Lung (tissue), 12 donors: Measurements from ENCODE around the gene CDKAL1. TPM values are rescaled to one million over a fixed set of nuclear protein-coding genes. Genes with fewer than 3 reads are reported as not detected.
"Not testable (repeated sequence)": the region's sequence is repeated elsewhere in the genome, so short reads cannot be mapped to it uniquely, and the experiment has no call there.

Experiments used
- ATAC-seq: fragments of 200-7000 bp; cut with Tn5 transposase; one replicate; pipeline ENCODE4 v1.9.1; 2020; ENCODE audit warnings: moderate number of reproducible peaks; ENCODE audit not compliant: insufficient read depth, low FRiP score
- DNase-seq, 3 donors: peaks; one replicate each; pipeline ENCODE4 v3.0.0-alpha.2; 2013 to 2017
- H3K27ac ChIP-seq, 2 donors: one replicate each; pipeline ENCODE4 v1.5.1; 2013; ENCODE audit warnings: mild to moderate bottlenecking in 2 of 2, moderate library complexity in 2 of 2, control low read depth in 1 of 2, inconsistent platforms in 1 of 2, low read depth in 1 of 2, low read length in 1 of 2
- H3K27me3 ChIP-seq, 3 donors: one replicate each; pipeline ENCODE4 v1.5.1; 2013; ENCODE audit warnings: low read length in 2 of 3; ENCODE audit not compliant: control insufficient read depth in 3 of 3, insufficient read depth in 3 of 3
- H3K36me3 ChIP-seq, 4 donors: one replicate each; pipeline ENCODE4 v1.5.1; 2013; ENCODE audit warnings: low read length in 4 of 4, mild to moderate bottlenecking in 1 of 4, moderate library complexity in 1 of 4; ENCODE audit not compliant: control insufficient read depth in 4 of 4, insufficient read depth in 4 of 4
- H3K4me1 ChIP-seq, 5 donors: one replicate each; pipeline ENCODE4 v1.5.1; 2013; ENCODE audit warnings: low read length in 5 of 5, mild to moderate bottlenecking in 2 of 5, moderate library complexity in 1 of 5; ENCODE audit not compliant: control insufficient read depth in 5 of 5, insufficient read depth in 5 of 5
- H3K4me3 ChIP-seq: one replicate; pipeline ENCODE4 v1.5.1; 2013; ENCODE audit warnings: mild to moderate bottlenecking, control low read depth, moderate library complexity
- H3K9ac ChIP-seq, 2 donors: one replicate each; pipeline ENCODE4 v1.5.1; 2013; ENCODE audit warnings: low read length in 2 of 2, control low read depth in 1 of 2; ENCODE audit not compliant: insufficient read depth in 1 of 2
- H3K9me3 ChIP-seq, 4 donors: one replicate each; pipeline ENCODE4 v1.5.1; 2013; ENCODE audit warnings: low read length in 3 of 4, mild to moderate bottlenecking in 1 of 4, moderate library complexity in 1 of 4; ENCODE audit not compliant: control insufficient read depth in 4 of 4, insufficient read depth in 3 of 4
- WGBS, 2 donors: extraction: QIAGEN DNeasy Blood & Tissue Kit; methylation state at CpG; one replicate each; pipeline ENCODE4 v1.1.7; 2013; 5-methylcytosine and 5-hydroxymethylcytosine counted together
- polyA plus RNA-seq, 2 donors: library from polyadenylated mRNA; stranded (reverse); fragments of 200-250 nt; gene quantifications; one replicate each; pipeline ENCODE4 v1.2.1, GENCODE V29; 2013
- total RNA-seq, 2 donors: library from RNA; depleted of rRNA in 1 of 2; stranded (reverse); fragments of >200 nt in 1 of 2; gene quantifications; one replicate each; pipeline ENCODE4 v1.2.1, GENCODE V29; 2014 to 2021
- TF ChIP-seq, protein P1 (sequence below): IDR thresholded peaks from 2 replicates; pipeline ENCODE4 v1.5.1; 2012; ENCODE audit warnings: mild to moderate bottlenecking; ENCODE audit errors: control extremely low read depth, extremely low read depth
- donor health status: control.
- donor health status: control.
- donor health status: Bipolar disorder and iron deficiency.
- donor health status: healthy.
- donor health status: DM: yes; HTN: yes; CAD: no.

The CDKAL1 gene
- total and polyA plus RNA-seq, 4 donors: 4.0 to 39.0 (median 10.0) TPM

DNA sequence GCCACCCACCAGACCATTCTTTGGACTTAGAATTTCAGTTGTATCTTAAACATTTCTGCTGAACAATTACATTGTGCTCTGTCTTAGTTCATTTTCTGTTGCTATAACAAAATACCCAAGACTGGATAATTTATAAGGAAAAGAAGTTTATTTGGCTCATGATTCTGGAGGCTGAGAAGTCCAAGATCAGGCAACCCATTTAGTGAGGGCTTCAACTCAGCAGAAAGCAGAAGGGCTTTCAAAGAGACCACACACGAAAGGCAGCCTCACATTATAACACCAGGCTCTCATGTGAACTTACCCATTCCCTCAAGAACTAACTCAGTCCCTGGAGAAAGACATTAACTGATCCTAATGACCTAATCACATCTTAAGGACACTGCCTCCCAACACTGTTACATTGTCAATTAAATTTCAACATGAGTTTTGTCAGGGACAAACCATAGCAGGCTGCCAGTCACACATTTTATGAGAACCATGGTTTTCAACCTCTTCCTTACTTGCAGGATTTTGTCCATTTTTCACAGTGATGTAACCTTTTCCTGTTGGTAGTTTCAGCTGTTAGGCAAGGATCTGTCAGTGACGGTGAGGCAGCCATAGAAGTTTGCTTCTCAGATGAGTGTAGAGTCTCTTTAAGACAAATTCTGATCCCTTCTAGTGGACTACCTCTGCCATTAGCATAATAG is 659.7 kb downstream of the CDKAL1 start:
- no peak overlapping the region for H3K9ac ChIP-seq
- H3K4me1 ChIP-seq: peaks cover 0 to 30% (median 1%) of the 10 kb centered on the region in 5 donors
- no peaks in the 10 kb centered on the region for H3K9me3 ChIP-seq
- ATAC-seq (no peak), DNase-seq (no peak)
- no peaks in the 10 kb centered on the region for H3K36me3 ChIP-seq
- 55 to 88% methylated on average over 2 of the region's 2 CpGs for WGBS, 2 donors
- H3K27me3 ChIP-seq: no peaks in the 10 kb centered on the region
- no peak overlapping the region for H3K27ac ChIP-seq
- TF ChIP-seq, protein P1, sequence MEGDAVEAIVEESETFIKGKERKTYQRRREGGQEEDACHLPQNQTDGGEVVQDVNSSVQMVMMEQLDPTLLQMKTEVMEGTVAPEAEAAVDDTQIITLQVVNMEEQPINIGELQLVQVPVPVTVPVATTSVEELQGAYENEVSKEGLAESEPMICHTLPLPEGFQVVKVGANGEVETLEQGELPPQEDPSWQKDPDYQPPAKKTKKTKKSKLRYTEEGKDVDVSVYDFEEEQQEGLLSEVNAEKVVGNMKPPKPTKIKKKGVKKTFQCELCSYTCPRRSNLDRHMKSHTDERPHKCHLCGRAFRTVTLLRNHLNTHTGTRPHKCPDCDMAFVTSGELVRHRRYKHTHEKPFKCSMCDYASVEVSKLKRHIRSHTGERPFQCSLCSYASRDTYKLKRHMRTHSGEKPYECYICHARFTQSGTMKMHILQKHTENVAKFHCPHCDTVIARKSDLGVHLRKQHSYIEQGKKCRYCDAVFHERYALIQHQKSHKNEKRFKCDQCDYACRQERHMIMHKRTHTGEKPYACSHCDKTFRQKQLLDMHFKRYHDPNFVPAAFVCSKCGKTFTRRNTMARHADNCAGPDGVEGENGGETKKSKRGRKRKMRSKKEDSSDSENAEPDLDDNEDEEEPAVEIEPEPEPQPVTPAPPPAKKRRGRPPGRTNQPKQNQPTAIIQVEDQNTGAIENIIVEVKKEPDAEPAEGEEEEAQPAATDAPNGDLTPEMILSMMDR: no peak
- H3K4me3 ChIP-seq: no peak overlapping the region

DNA sequence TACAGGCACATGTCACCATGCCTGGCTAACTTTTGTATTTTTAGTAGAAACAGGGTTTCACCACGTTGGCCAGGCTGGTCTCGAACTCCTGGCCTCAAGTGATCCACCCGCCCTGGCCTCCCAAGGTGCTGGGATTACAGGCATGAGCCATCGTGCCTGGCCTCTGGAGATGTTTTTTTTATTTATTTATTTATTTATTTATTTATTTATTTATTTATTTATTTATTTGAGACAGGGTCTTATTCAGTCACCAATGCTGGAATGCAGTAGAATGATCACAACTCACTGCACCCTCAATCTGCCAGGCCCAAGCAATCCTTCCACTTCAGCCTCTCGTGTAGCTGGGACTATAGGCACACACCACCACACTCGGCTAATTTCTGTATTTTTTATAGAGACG is 661.0 kb downstream of the CDKAL1 start:
- H3K9ac ChIP-seq, H3K4me3 ChIP-seq, H3K36me3 ChIP-seq, H3K27me3 ChIP-seq, DNase-seq, ATAC-seq, H3K9me3 ChIP-seq, H3K27ac ChIP-seq: not testable (repeated sequence)
- peaks cover 4 to 34% (median 7%) of the 10 kb centered on the region in 5 donors for H3K4me1 ChIP-seq
- WGBS, 2 donors: 89 to 96% methylated on average over 7 of the region's 7 CpGs

DNA sequence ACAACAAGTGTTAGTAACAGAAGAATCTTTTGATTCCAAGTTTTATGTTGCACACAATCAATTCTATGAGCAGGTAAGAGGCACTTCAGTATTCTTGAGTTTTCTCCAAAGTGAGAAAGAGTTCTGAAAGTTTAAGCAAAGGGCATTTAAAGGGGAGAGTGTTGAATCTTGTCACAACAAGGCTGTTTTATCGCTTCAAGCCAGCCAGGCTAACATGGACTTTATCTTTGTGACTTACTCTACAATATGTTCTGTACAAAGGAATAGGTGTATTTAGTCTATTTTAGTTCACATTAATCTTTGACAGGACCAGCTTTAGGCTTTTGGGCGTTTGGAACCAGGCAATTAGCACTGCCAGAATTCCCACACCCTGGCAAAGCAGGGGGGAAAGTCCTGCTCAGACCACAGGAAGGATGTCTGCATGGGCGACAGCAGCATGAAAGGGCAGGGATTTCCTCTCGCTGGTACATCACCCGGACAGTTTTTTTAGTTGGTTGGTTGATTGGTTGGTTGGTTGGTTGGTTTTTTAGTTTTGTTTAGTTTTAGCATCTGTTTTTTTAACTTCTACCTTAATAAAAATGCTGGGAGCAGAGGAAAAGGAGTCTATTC is 663.9 kb downstream of the CDKAL1 start:
- no peak for ATAC-seq
- Histone ChIP-seq H3K9ac (no peak overlapping the region), H3K4me3 (no peak overlapping the region), H3K27me3 (no peaks in the 10 kb centered on the region), H3K4me1 (peaks cover 7 to 44% (median 11%) of the 10 kb centered on the region in 5 donors), H3K27ac (no peak overlapping the region), H3K36me3 (peaks cover 0 to 3% (median under 1%) of the 10 kb centered on the region in 4 donors), H3K9me3 (no peaks in the 10 kb centered on the region)
- DNase-seq: no peak
- 45 to 50% methylated on average over 5 of the region's 5 CpGs for WGBS, 2 donors
- TF ChIP-seq, protein P1: no peak

DNA sequence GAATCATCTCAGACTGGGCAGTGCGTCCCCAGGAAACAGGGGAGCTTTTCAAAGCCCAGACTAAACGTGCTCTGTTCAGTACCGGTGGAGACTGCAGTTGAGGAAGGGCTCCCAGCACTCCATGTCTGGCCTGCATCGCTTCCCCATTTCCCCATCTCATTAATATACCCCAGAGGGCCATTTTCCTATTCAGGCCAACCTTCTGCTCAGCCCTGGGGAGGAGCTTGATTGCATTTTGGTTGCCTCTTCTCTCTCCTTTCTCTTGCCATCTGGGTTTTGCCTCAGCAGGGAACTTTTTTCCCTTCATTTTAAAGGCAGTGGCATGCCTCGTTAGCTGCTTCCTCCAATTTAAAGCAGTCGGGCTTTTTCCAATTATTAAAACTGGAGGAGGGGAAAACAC is 665.0 kb downstream of the CDKAL1 start:
- H3K27me3 ChIP-seq: no peaks in the 10 kb centered on the region
- DNase-seq: no peak
- TF ChIP-seq, protein P1: no peak
- H3K4me3 ChIP-seq: no peak overlapping the region
- WGBS, 2 donors: 84 to 86% methylated on average over 6 of the region's 6 CpGs
- no peak overlapping the region for H3K27ac ChIP-seq
- peaks cover 7 to 44% (median 11%) of the 10 kb centered on the region in 5 donors for H3K4me1 ChIP-seq
- no peak overlapping the region for H3K9ac ChIP-seq
- no peaks in the 10 kb centered on the region for H3K9me3 ChIP-seq
- ATAC-seq: no peak
- H3K36me3 ChIP-seq: peaks cover 0 to 3% (median under 1%) of the 10 kb centered on the region in 4 donors
